TTC549 (cell line): Measurements from ENCODE around the gene TIGD6.
"Not testable (repeated sequence)": the region's sequence is repeated elsewhere in the genome, so short reads cannot be mapped to it uniquely, and the experiment has no call there.

Experiments
- FAIRE-seq: peaks from 2 replicates; lab custom pipeline; 2012; peaks lifted over from hg19 to GRCh38; lab: Jason Lieb, UNC

The TIGD6 gene

GRCh38 chr5:150000256-150000989 is at the start of gene TIGD6, which contains the start of gene HMGXB3:
TIGD6 (minus strand) TSS chr5:150000654; CDS start chr5:149996348, 4,306 bp downstream.
HMGXB3 (plus strand) TSS chr5:150000739; CDS start chr5:150004853, 4,114 bp downstream.
- no peak for FAIRE-seq

- FAIRE-seq = no peak
Measured at GRCh38 chr5:150046031-150046430, 45.6 kb upstream of the TIGD6 start.

- FAIRE-seq = no peak
Measured at GRCh38 chr5:150045549-150045948, 45.1 kb upstream of the TIGD6 start.

GRCh38 chr5:150044712-150045111 is 44.3 kb upstream of the TIGD6 start:
- no peak for FAIRE-seq

- FAIRE-seq = no peak
Measured at GRCh38 chr5:150044329-150044681, 43.9 kb upstream of the TIGD6 start.

GRCh38 chr5:150043657-150044328 is 43.3 kb upstream of the TIGD6 start:
- FAIRE-seq = no peak

- FAIRE-seq = no peak
Measured at GRCh38 chr5:150042459-150042858, 42.0 kb upstream of the TIGD6 start.

GRCh38 chr5:150038547-150038946 is 38.1 kb upstream of the TIGD6 start:
- FAIRE-seq = no peak

- FAIRE-seq = no peak
Measured at GRCh38 chr5:150036513-150036912, 36.1 kb upstream of the TIGD6 start.

- no peak for FAIRE-seq
Measured at GRCh38 chr5:150035139-150035895, 34.9 kb upstream of the TIGD6 start.

GRCh38 chr5:150034662-150035061 is 34.2 kb upstream of the TIGD6 start:
- FAIRE-seq = no peak

GRCh38 chr5:150033334-150033733 is 32.9 kb upstream of the TIGD6 start:
- FAIRE-seq = no peak

- not testable (repeated sequence) for FAIRE-seq
Measured at GRCh38 chr5:150028047-150028446, 27.6 kb upstream of the TIGD6 start.

- no peak for FAIRE-seq
Measured at GRCh38 chr5:150026682-150027172, 26.3 kb upstream of the TIGD6 start.

GRCh38 chr5:150024346-150024984 is 24.0 kb upstream of the TIGD6 start:
- FAIRE-seq = no peak

- FAIRE-seq = no peak
Measured at GRCh38 chr5:150023136-150023535, 22.7 kb upstream of the TIGD6 start.

- FAIRE-seq = no peak
Measured at GRCh38 chr5:150022681-150023080, 22.2 kb upstream of the TIGD6 start.

- FAIRE-seq = no peak
Measured at GRCh38 chr5:150022158-150022531, 21.7 kb upstream of the TIGD6 start.

- no peak for FAIRE-seq
Measured at GRCh38 chr5:150021491-150022157, 21.2 kb upstream of the TIGD6 start.

GRCh38 chr5:150020249-150020648 is 19.8 kb upstream of the TIGD6 start:
- no peak for FAIRE-seq

GRCh38 chr5:150017226-150018005 is 17.0 kb upstream of the TIGD6 start:
- no peak for FAIRE-seq
